HG03196 (cell line): Measurements from ENCODE around the gene SAE1.
"Not testable (repeated sequence)": the region's sequence is repeated elsewhere in the genome, so short reads cannot be mapped to it uniquely, and the experiment has no call there.

Experiments
- ATAC-seq: cut with Tn5 transposase; IDR thresholded peaks from one replicate; pipeline ENCODE4 v1.9.1; 2021; ENCODE audit not compliant: unreplicated experiment

SAE1 gene

GRCh38 chr19:47125669-47125938 lies 5.0 kb upstream of the SAE1 start:
- ATAC-seq = no peak

GRCh38 chr19:47129579-47129978 lies 1.1 kb upstream of the SAE1 start:
- no peak for ATAC-seq

- no peak for ATAC-seq
Measured at GRCh38 chr19:47130120-47130588, 481 bp upstream of the SAE1 start.

GRCh38 chr19:47132194-47132852 lies 1.7 kb downstream of the SAE1 start:
- ATAC-seq = no peak

GRCh38 chr19:47133021-47133471 lies 2.4 kb downstream of the SAE1 start:
- no peak for ATAC-seq

GRCh38 chr19:47134545-47134944 lies 3.9 kb downstream of the SAE1 start:
- no peak for ATAC-seq

- no peak for ATAC-seq
Measured at GRCh38 chr19:47135156-47135555, 4.5 kb downstream of the SAE1 start.

GRCh38 chr19:47141252-47141651 lies 10.6 kb downstream of the SAE1 start:
- not testable (repeated sequence) for ATAC-seq

- ATAC-seq = no peak
Measured at GRCh38 chr19:47141695-47142094, 11.1 kb downstream of the SAE1 start.

- no peak for ATAC-seq
Measured at GRCh38 chr19:47142779-47143178, 12.1 kb downstream of the SAE1 start.

- no peak for ATAC-seq
Measured at GRCh38 chr19:47143322-47144073, 12.9 kb downstream of the SAE1 start.

GRCh38 chr19:47144630-47145029 lies 14.0 kb downstream of the SAE1 start:
- ATAC-seq = no peak

- ATAC-seq = no peak
Measured at GRCh38 chr19:47145639-47146486, 15.2 kb downstream of the SAE1 start.

- ATAC-seq = no peak
Measured at GRCh38 chr19:47146920-47147319, 16.3 kb downstream of the SAE1 start.

- no peak for ATAC-seq
Measured at GRCh38 chr19:47151627-47152026, 21.0 kb downstream of the SAE1 start.

- ATAC-seq = no peak
Measured at GRCh38 chr19:47152205-47152604, 21.6 kb downstream of the SAE1 start.

- no peak for ATAC-seq
Measured at GRCh38 chr19:47152632-47153031, 22.0 kb downstream of the SAE1 start.

- no peak for ATAC-seq
Measured at GRCh38 chr19:47153266-47153665, 22.6 kb downstream of the SAE1 start.

GRCh38 chr19:47155148-47155547 lies 24.5 kb downstream of the SAE1 start:
- ATAC-seq = no peak

- ATAC-seq = no peak
Measured at GRCh38 chr19:47156861-47157430, 26.3 kb downstream of the SAE1 start.
